Upper lobe of right lung (tissue), 1 donor: ENCODE results near the gene TPX2. TPM values are rescaled to one million over a fixed set of nuclear protein-coding genes. Genes with fewer than 3 reads are reported as not detected.

ENCODE experiments used
- ATAC-seq: fragments of 200-7000 bp; cut with Tn5 transposase; one replicate; pipeline ENCODE4 v1.9.1; 2020; ENCODE audit warnings: mild to moderate bottlenecking, moderate library complexity
- DNase-seq: peaks from one replicate; pipeline ENCODE4 v3.0.0-alpha.2; 2020
- H3K27ac ChIP-seq: fragments of 200-600 bp; one replicate; pipeline ENCODE4 v1.8.0; 2022
- H3K27me3 ChIP-seq: fragments of 200-600 bp; one replicate; pipeline ENCODE4 v1.8.0; 2022; ENCODE audit warnings: mild to moderate bottlenecking
- H3K36me3 ChIP-seq: fragments of 200-600 bp; one replicate; pipeline ENCODE4 v1.8.0; 2022
- H3K4me1 ChIP-seq: fragments of 200-600 bp; one replicate; pipeline ENCODE4 v1.8.0; 2022
- H3K4me3 ChIP-seq: fragments of 200-600 bp; one replicate; pipeline ENCODE4 v1.8.0; 2022; ENCODE audit warnings: mild to moderate bottlenecking
- H3K9me3 ChIP-seq: fragments of 200-600 bp; one replicate; pipeline ENCODE4 v1.8.0; 2022
- CTCF ChIP-seq: fragments of 200-600 bp; IDR thresholded peaks from one replicate; pipeline ENCODE4 v1.8.0; 2022; ENCODE audit warnings: antibody characterized with exemption
- intact Hi-C: fragments of 100-400 bp; cut with DNase I; formaldehyde crosslinking; loops from one replicate; pipeline ENCODE4 v1.11.0; 2022
- total RNA-seq: library from RNA; stranded (reverse); fragmentation: NEBNext Ultra II Directional; extraction: Animal tissue kit (Norgen Biotek cat#: 25700); gene quantifications from one replicate; pipeline ENCODE4 v1.2.1, GENCODE V29; 2021
- donor health status: DM: no; HTN: yes; CAD: no; lungs with severe emphysema.

Gene TPX2
- total RNA-seq, 1 donor from 2014 or later = 1.6 TPM

GRCh38 chr20:31840906-31841816 lies 102.1 kb downstream of the TPX2 start:
- DNase-seq = no peak
- Histone ChIP-seq H3K27ac (peak overlapping the region; percentile 72), H3K36me3 (no peaks in the 10 kb centered on the region), H3K4me1 (peaks cover 26% of the 10 kb centered on the region), H3K9me3 (no peaks in the 10 kb centered on the region), H3K4me3 (no peak overlapping the region), H3K27me3 (no peaks in the 10 kb centered on the region)
- intact Hi-C loops = no loop called here
- ATAC-seq = no peak
- TF ChIP-seq CTCF = no peak

DNA sequence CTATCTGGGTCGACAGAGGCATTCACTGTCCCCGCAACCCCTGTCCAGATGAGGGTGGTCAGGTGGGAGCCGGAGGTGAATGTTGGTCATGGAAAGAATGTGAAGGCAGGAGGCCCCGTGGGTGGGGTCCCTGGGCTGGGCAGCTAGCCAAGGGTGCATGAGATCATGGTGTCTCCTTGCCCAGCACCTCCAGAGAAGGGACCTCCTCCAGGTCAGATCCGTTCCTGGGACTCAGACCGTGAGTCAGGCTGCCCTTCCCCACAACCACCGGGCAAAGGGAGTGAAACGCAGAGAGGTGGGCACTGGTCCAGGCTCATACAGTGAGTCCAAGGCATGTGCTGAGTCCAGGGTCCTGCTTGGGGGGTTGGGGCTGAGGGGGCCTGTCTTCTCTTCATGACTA lies 102.8 kb downstream of the TPX2 start:
- peaks cover 18% of the 10 kb centered on the region for H3K4me1 ChIP-seq
- no peak for DNase-seq

GRCh38 chr20:31842471-31843157 lies 103.5 kb downstream of the TPX2 start:
- intact Hi-C loops = no loop called here
- H3K36me3 ChIP-seq = no peaks in the 10 kb centered on the region
- no peak overlapping the region for H3K4me3 ChIP-seq
- ATAC-seq (peak; percentile 21), DNase-seq (no peak)
- H3K9me3 ChIP-seq = no peaks in the 10 kb centered on the region
- H3K4me1 ChIP-seq = peaks cover 13% of the 10 kb centered on the region
- peak overlapping the region; percentile 72 for H3K27ac ChIP-seq
- no peaks in the 10 kb centered on the region for H3K27me3 ChIP-seq
- no peak for TF ChIP-seq CTCF

More for the DNA sequence above, 102.8 kb downstream of the TPX2 start:
- TF ChIP-seq CTCF = no peak
- intact Hi-C loops = no loop called here
- Histone ChIP-seq H3K4me3 (no peak overlapping the region), H3K36me3 (no peaks in the 10 kb centered on the region), H3K27ac (peak overlapping the region; percentile 72), H3K9me3 (no peaks in the 10 kb centered on the region), H3K27me3 (no peaks in the 10 kb centered on the region)
- ATAC-seq = no peak

DNA sequence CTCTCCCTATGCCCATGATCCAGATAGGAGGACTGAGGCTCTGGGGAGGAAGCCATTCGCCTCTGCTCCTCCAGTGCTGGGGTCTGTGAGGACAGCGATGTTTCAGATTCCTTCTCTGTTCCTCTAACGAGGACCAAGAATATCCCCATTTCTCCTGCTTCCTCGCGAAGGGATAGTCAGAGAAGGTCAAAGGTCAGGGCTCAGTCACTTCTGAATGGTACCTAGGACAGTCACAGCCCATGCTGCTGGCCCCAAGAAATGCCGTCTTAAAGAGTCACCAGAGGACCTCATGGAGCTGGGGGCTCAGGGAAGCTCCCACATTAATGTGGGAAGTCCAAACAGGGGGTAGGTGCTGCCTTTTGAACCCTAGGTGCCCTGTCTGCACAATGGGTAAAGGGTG lies 104.2 kb downstream of the TPX2 start:
- H3K27ac ChIP-seq = peak overlapping the region; percentile 72
- peak overlapping the region; percentile 31 for H3K4me3 ChIP-seq
- no peaks in the 10 kb centered on the region for H3K36me3 ChIP-seq

DNA sequence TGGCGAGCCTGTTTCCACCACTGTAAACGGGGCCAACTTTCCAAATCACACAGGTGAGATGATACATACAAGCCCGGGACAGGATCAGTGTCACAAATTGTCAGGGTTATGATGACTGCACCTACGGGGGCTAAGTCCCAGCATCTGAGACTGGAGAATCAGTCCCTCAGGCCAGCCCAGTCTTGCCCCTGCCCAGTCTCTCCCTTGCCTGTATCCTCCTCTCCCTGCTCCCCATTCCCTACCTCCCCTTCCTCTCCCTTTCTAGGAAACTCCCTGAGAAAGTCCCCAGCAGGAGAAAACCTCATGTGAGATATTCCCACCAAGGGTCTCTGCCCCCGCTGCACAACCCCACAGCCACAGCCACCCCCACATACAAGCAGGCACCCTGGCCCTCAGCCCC lies 104.8 kb downstream of the TPX2 start:
- Histone ChIP-seq H3K36me3 (no peaks in the 10 kb centered on the region), H3K4me1 (peaks cover 5% of the 10 kb centered on the region), H3K4me3 (peak overlapping the region; percentile 31), H3K27ac (no peak overlapping the region), H3K27me3 (no peaks in the 10 kb centered on the region), H3K9me3 (no peaks in the 10 kb centered on the region)
- TF ChIP-seq CTCF = no peak
- no peak for ATAC-seq
- no peak for DNase-seq
- intact Hi-C loops = no loop called here

More for the DNA sequence above, 104.2 kb downstream of the TPX2 start:
- H3K27me3 ChIP-seq = no peaks in the 10 kb centered on the region
- DNase-seq = no peak
- H3K4me1 ChIP-seq = peaks cover 11% of the 10 kb centered on the region
- ATAC-seq = no peak
- H3K9me3 ChIP-seq = no peaks in the 10 kb centered on the region
- intact Hi-C loops = no loop called here
- TF ChIP-seq CTCF = no peak
